HL-60/S4 treated with phorbol 12-myristate 13-acetate at 8.2 ng/mL for 4 days and 3 days (cell line): ENCODE measurements around the gene CARD8.
"Not testable (repeated sequence)": the region's sequence is repeated elsewhere in the genome, so short reads cannot be mapped to it uniquely, and the experiment has no call there.

Experiments used
- in situ Hi-C: fragments of 300-500 bp; cut with MboI; formaldehyde crosslinking; loops from 2 replicates; pipeline ENCODE4 v1.15.0; 2022; ENCODE audit warnings: low sequenced_read_pairs

The CARD8 gene

DNA sequence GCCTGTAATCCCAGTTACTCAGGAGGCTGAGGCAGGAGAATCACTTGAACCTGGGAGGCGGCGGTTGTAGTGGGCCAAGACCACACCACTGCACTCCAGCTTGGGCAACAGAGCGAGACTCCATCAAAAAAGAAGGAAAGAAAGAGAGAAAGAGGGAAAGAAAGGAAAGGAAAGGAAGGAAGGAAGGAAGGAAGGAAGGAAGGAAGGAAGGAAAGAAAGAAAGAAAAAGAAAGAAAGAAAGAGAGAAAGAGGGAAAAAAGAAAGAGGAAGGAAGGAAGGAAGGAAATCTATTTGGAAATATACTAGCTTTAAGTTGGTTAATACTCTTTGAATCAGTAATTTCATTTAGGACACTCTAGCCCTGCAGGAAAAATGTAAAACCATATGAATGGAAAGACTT is 34.9 kb downstream of the CARD8 start:
- in situ Hi-C loops: not testable (repeated sequence)

DNA sequence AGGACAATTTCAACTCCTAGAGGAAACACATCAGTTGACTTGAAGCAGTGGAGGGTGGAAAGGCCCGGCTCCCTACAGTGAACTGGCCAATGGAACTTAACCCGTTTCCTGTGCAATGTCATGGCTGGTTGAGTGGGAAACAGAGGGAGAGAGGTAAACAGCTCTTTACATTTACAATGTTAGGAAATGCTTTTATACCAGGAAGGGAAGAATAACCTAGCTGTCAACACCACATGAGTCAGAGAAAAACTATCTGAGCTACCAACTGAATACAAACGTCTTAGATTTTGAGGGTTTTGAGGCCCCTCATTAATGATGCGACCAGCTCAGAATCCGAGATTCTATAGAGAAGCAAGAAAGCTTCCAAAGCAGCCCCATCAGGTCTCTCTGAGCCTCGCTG is 36.7 kb downstream of the CARD8 start:
- in situ Hi-C loops: no loop called here

DNA sequence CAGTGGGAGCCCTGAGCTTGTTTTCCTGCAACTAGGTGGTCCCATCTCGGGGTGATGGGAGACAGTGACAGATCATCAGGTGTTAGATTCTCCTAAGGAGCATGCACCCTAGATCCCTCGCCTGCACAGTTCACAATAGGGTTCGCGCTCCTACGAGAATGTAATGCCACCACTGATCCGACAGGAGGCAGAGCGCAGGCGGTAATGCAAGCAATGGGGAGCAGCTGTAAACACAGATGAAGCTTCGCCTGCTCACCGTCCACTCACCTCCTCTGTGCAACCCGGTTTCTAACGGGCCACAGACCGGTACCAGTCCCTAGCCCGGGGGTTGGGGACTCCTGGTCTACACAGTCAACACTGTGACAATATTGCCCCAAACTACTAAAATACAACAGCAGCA is 38.8 kb downstream of the CARD8 start:
- in situ Hi-C loops: no loop called here

DNA sequence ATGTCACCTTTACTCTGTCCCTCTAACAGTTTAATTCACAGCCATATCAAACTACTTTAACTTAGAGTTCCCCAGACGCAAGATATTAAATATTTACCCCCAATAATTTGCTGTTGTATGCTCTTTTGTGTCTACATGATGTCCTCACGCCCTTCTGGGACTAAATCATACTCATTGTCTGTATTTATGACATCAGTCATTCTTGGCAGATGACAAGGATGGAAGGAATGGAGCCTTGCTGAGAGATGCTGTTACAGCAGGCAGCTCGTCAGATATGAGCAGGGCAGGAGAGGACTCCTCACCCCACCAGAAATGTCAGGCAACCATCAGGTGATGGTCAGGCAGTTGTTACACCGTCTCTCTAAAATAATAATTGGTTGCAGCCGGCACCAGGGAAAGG is 41.8 kb downstream of the CARD8 start:
- in situ Hi-C loops: no loop called here

DNA sequence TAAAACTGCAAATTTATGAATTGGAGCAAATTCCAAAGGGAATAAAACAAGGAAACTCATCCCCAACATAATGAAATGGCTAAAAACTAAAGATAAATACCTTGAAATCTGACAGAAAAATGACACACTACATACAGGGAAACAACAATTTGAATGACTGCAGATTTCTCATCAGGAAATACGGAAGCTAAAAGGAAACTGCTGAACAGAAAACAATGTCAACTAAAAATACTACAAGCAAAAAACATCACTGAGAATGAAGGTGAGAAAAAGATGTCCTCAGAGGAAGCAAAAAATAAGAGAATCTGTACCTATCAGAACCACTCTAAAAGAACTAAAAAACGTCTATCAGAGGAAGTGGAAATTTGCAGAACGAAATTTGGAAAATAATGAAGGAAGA is 45.7 kb downstream of the CARD8 start:
- in situ Hi-C loops: no loop called here

DNA sequence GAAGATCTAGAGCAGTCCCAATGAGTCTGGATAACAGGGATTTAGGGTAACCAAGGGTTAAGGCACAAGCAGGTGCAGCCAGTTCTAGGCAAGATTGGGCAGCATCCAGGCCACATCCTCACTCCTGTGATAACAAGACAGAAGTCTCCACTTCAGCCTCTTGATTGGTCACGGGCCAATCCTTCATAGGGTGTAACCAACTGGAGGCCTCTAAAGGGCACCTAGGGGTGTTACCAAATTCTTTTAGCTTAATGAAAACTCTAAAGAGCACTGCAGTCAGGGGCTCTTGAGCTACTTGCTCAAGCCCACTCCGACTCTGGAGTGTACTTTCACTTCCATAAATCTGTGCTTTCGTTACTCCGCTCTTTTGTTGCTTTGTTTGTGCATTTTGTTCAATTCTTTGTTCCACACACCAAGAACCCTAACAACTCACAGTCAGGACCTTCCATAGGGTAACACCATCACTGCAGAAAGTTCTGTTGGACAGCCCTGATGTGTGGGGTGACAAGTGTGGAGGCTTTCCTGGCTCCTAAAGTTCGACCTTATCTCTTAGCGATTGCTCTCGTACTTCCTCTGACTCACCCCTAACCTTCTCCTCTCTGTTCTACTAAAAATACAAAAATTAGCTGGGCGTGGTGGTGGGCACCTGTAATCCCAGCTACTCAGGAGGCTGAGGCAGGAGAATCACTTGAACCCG is 49.2 kb downstream of the CARD8 start:
- in situ Hi-C loops: no loop called here

DNA sequence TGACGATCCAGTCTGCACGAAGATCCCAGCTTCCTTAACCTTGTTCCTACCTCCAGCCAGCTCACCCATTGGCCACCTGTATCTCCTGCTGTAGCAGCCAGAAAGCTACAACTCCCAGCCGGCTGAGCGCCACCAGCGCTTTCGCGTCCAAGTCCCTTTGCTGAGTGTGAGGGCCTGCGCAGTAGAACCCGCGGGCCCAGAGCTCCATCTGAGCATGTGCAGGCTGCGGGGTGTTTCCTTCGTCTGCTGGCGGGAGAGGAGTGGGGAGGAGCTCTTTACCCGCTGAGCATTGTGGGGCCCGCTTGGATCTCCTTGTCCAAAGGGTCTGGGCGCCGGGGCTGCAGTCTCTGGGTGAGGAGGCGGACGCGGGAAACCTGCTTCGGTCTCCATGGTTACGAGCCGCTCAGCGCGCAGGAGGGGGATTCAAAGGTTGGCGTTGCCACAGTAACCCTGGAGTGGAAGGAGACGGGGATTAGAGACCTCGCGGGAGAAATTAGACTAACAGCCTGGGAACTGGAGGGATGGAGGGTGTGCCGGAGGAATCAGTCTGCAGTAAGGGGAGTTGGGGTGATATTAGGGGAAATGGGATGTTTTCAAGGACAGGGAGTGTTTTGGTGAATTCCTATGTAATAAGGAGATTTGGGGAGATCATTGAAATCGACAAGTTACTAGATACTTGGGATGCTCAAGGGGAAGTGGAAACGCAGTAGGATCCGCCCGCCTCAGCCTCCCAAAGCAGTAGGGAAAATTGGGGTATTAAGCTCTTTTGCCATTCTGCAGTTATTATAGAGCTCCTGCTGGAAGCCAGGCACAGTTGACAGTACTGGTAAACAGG is 51.7 kb downstream of the CARD8 start:
- in situ Hi-C loops: no loop called here

DNA sequence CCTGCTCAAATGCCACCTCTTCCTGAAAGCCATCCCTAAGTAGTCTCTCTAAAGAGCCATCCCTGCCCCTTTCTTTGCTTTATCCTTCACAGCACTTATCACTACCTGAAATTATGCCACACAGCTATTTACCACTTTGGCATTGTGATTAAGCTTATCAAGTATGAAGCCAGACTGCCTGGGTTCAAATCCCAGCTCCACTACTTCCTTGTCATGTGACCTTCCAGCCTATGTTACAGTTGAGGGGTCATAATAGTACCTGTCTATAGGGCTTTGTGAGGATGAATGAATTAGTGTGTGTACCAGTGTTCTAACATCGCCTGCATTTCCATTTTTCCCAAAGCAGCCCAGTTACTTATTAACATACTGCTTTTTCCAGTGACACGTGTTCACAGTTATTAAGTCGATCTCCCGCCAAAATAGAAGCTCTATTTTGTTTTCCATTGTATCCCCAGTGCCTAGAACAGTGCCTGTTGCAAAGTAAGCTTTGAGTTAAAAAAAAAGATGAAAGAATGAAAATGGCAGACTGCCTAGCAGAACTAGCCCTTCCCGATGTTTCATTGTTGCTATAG is 52.4 kb downstream of the CARD8 start:
- in situ Hi-C loops: no loop called here

DNA sequence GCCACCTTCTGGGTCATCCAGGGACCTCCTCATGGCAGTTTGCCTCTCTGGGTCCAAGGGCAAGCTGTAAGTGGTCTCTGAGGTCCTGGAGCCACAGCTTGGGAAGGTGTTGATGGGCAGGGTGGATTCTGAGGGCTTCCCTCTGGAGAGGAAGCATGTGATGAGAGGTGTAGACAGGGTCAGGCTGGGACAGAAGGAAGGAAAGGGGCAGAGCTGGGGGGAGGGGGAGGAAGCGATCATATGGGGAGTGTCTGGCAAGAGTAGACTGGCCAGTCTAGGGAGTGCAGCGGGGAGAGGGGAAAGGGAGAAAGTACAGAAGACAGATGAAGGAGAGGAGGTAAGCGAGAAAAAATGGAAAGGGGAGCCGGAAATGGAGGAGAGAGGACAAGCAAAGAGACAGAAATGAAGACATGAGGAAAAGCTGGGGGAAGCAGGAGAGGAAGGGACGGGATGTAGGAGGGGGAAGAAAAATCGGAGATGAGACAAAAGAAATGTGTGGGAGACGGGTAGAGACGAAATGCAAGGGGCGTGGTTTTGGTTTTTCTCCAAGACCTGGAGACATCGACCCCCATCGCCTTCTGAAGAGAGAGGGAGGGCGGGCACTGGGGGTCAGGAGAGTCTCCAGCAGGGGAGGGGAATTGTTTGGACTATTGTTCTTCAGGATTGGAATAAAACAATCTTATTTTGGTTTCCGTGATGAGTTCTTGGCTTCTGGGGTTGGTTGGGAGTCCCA is 58.6 kb downstream of the CARD8 start:
- in situ Hi-C loops: no loop called here

DNA sequence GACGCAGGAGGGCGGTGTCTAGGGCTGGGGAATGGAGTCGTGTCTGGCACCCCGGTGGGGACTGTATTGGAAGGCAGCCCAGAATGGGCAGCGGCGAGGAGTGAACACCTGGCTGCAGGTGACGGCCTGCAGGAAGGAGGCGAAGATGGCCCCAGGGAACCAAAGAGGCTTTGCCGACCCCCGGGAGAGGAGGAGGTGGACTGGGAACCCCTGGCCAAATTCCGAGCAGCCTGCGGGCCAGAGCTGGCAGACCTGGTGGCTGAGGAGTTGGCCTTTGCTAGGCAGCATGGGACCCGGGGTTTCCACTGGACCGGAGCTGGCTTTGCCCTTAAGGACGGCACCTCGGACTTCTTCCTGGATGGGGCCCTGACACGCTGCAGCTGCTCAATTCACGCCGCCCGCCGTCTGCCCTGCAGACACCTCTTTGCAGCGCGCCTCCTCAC is 59.4 kb downstream of the CARD8 start:
- in situ Hi-C loops: no loop called here

DNA sequence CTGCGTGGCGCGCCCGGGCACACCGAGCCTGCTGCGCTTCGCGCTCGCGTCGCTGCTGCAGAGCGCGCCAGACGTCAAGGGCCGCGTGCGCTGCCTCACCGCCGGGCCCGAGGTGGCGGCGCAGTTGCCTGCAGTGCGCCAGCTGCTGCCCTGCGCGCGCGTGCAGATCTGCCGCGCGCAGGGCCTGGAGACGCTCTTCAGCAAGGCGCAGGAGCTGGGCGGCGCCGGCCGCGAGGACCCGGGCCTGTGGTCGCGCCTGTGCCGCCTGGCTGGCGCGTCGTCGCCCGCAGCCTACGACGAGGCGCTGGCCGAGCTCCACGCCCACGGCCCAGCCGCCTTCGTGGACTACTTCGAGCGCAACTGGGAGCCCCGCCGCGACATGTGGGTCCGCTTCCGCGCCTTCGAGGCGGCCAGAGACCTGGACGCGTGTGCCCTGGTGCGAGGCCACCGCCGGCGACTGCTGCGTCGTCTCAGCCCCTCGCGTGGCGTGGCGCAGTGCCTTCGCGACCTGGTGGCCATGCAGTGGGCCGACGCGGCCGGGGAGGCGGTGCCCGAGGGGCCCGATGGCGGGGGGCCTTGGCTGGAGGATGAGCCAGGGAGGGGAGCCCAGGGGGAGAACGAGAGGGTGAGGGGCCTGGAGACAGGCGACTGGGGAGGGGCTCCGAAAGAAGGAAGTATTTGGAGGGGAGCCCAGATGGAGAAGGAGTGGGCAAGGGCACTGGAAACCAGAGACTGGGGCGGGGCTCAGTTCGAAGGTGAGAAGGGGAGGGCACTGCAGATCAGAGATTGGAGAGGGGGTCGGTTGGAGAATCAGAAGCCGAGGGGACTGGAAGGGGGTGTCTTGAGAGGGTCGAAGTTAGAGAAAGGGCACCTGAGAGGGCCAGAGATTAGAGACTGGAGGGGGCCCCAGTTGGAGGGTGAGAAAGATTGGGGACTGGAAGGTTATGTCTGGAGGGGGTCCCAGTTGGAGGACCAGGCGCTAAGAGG is 60.6 kb downstream of the CARD8 start:
- in situ Hi-C loops: no loop called here

DNA sequence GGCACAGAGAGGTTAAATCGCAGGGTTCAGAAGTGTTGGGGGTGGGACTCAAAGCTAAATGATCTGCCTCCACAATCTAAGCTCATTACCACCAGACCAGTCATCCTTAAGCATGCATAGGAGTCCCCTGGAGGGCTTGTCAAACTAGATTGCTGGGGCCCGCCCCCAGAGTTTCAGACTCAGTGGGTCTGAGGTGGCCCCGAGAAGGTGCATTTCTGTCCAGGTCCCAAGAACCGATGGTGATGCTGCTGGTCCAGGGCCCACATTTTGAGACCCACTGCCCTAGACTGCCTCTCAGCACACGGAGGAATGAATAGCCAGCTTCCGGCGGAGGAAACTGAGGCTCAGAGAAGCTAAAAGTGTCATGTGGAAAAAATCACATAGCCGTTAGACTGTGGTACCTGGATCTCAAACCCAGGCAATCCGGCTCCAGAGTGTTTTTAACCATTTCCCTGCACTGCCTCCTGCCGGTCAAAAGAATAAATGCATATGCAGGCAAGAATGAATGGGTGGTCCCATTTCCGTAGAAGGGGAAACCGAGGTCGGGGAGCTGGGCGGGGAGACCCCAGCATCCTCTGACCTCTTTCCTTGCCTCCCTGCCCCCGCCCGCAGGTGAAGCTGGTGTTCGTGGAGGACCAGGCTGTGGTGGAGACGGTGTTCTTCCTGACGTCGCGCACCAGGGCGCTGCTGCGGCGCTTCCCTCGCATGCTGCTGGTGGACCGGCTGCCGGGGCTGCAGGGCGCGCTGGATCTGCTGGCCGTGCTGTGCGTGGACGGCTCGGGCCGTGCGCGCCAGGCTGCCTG is 61.5 kb downstream of the CARD8 start:
- in situ Hi-C loops: no loop called here

DNA sequence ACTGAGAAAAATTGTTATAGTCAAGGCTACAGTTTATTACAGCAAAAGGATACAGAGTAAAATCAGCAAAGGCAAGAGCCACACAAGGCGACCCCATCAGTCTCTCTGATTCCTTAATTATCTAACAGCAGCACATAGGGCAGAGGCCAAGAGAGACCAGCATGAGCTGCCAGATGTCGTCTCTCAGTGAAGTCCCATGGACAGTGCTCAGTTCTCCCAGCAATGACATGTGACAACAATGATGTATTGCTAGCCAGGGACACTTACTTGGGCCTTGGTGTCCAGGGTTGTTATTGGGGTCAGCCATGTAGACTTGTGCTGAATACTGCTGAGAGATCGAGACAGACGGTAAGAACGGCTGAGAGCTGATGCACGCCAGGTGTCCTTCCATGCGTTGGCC is 63.0 kb downstream of the CARD8 start:
- in situ Hi-C loops: no loop called here

DNA sequence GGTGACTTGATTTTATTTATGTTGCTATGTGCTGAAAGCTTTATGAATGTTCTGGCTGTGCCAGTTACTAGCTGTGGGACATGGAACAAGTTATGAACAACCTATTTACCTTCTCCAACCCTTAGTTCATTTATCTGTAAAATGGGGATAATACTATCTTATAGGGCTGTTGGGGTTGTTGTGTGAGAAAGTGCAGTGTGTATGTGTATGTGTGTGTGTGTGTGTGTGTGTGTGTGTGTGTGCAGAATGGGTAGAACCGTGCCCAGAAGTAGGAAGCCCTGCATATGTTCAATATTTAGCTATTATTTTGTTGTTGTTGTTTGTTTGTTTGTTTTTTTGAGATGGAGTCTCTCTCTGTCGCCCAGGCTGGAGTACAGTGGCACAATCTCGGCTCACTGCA is 64.8 kb downstream of the CARD8 start:
- in situ Hi-C loops: no loop called here

DNA sequence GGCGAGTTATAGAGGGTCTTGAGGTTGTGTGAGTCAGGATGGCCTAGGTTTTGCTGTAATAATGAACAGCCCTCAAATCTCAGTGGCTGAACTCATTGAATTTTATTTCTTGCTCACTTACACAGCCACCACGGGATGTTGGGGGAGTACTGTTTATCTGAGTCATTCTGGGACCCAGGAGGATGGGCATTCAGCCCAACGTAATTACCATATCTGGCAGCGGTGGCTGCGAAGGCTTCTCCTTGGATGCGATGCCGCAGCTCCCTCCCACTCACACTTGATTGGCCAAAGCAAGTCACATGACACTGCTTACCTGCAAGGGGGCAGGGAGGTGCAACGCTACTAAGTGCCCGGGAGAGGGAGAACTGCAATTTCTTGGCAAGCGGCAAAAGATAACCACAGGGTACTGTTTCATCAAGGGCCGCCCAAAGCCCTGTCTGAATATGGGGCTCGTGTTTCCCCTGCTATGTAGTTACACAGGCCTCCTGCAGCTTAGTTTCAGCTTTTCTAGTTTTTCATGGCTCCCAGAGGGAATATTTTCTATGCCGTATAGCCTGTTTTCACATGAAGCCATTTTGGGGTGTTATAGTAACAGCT is 65.3 kb downstream of the CARD8 start:
- in situ Hi-C loops: no loop called here

DNA sequence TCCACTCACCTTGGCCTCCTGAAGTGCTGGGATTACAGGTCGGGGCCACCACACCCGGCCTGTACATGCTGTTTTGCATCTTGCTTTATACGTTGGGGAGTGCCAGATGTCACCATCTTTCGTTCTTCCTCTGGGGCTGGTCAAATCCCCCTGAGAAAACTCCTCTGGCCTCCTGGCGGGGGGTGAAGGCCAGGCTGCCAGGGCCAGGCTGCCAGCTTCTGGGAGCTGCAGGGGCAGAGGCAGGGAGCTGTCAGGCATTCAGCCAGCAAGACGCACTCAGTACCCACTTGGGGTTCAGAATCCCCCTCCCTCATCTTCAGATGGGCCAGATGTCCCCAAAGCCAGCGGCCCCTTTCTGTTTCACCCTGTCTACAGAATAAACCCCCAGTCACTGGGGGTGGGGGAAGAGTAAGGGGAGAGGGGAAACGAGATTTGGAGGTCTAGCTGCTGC is 69.1 kb downstream of the CARD8 start:
- in situ Hi-C loops: no loop called here

DNA sequence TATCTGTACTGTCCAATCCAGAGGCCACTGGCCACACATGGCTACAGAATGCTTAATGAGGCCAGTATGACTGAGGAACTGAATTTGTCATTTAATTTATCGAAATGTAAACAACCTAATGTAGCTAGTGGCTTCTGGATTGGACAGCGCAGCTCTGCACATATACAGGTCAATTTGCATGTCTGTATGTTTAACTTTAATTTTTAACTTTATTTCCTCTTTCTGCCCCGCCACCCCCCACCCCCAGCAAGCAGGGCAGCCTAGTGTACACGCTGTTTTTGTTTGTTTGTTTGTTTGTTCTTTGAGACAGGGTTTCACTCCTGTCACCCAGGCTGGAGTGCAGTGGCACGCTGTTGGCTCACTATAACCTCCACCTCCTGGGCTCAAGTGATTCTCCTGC is 69.7 kb downstream of the CARD8 start:
- in situ Hi-C loops: no loop called here

DNA sequence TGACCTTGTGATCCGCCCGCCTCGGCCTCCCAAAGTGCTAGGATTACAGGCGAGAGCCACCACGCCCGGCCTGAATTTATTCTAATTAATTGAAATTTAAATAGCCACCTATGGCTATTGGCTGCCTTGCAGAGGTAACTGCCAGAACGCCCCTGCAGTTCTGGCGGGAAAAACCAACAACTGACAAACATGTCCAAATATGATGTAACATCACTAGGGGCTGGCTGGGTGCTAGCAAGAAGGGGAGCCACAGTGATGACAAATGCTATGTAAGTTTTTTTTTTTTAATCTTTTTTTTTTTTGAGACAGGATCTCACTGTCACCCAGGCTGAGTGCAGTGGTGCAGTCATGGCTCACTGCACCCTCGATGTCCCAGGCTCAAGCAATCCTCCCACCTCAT is 72.4 kb downstream of the CARD8 start:
- in situ Hi-C loops: no loop called here

DNA sequence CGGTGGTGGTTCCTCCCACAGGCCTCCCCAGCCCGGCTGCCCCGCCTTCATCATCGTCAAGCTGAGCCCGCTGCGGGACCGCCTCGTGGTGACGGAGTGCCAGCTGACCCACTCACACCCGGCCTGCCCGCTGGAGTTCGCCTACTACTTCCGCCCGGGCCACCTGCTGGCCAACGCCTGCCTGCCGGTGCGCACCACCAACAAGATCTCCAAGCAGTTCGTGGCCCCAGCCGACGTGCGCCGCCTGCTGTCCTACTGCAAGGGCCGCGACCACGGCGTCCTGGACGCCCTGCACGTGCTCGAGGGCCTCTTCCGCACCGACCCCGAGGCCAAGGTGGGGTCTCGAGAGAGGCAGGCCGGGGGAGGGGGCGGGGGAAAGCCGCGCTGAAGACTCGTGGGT is 73.3 kb downstream of the CARD8 start:
- in situ Hi-C loops: no loop called here
